Activated CD4-positive, alpha-beta T cell treated with anti-CD3 and anti-CD28 coated beads, Interleukin-2, amount 10 ng/mL, durations not matched to agents 7 days and 5 days (primary cell): ENCODE measurements around the gene PRKAR2A. TPM values are rescaled to one million over a fixed set of nuclear protein-coding genes. Genes with fewer than 3 reads are reported as not detected.

Experiments used
- CTCF ChIA-PET: fragments of 350-600 bp; sonication (Branson Sonifier 250); formaldehyde crosslinking; loops from one replicate; lab custom pipeline; 2021; ENCODE audit warnings: antibody characterized with exemption; lab: Charles Lee
- POLR2A ChIA-PET: fragments of 350-600 bp; sonication (Branson Sonifier 250); formaldehyde crosslinking; loops from one replicate; lab custom pipeline; 2021; ENCODE audit warnings: antibody characterized with exemption; lab: Charles Lee
- DNase-seq: peaks from one replicate; pipeline ENCODE4 v3.0.0-alpha.2; 2020
- H3K27ac Mint-ChIP-seq: one replicate; pipeline ENCODE4 v1.8.0; 2021; ENCODE audit warnings: mild to moderate bottlenecking, moderate library complexity, mixed read lengths
- H3K27me3 Mint-ChIP-seq: one replicate; pipeline ENCODE4 v1.8.0; 2021; ENCODE audit warnings: mixed read lengths
- H3K36me3 Mint-ChIP-seq: one replicate; pipeline ENCODE4 v1.8.0; 2021; ENCODE audit warnings: low read depth, mixed read lengths
- H3K4me1 Mint-ChIP-seq: one replicate; pipeline ENCODE4 v1.8.0; 2021; ENCODE audit warnings: mixed read lengths
- H3K4me3 Mint-ChIP-seq: one replicate; pipeline ENCODE4 v1.8.0; 2021; ENCODE audit warnings: mild to moderate bottlenecking, moderate library complexity, mixed read lengths
- H3K9me3 Mint-ChIP-seq: one replicate; pipeline ENCODE4 v1.8.0; 2021; ENCODE audit warnings: mixed read lengths
- total RNA-seq, 2 experiments: library from RNA; stranded (reverse); gene quantifications; one replicate each; pipeline ENCODE4 v1.2.3, GENCODE V29; 2021

Gene PRKAR2A
- total RNA-seq: 10 to 100 TPM; 26.4 to 27.2 TPM

GRCh38 chr3:48847504-48848423 lies at the start of gene PRKAR2A:
PRKAR2A (minus strand) TSS chr3:48847874; CDS start chr3:48847596, 278 bp downstream.
- peak within 1 kb of the TSS; percentile 80 for H3K4me3 Mint-ChIP-seq
- no peaks in the 10 kb centered on the region for H3K27me3 Mint-ChIP-seq
- DNase-seq: peak; percentile 69
- H3K36me3 Mint-ChIP-seq: peaks cover 6% of the 10 kb centered on the region
- CTCF ChIA-PET: interaction anchor here (0.6 to 1.5 kb wide), 6 partner anchors 14 to 337 kb away, joined by 3 to 4 read pairs (median 3); partner anchors contain the start of gene NDUFAF3
- H3K9me3 Mint-ChIP-seq: no peaks in the 10 kb centered on the region
- H3K27ac Mint-ChIP-seq: peak within 1 kb of the TSS; percentile 87
- POLR2A ChIA-PET: interaction anchor here (1.2 kb wide), 1 partner anchor 50 kb away, joined by 3 read pairs; the partner anchor contains the start of gene SLC25A20
- H3K4me1 Mint-ChIP-seq: peaks cover 25% of the 10 kb centered on the region

- POLR2A ChIA-PET: no interaction called here
- CTCF ChIA-PET: interaction anchor here (0.5 to 1.5 kb wide), 4 partner anchors 9 to 50 kb away, joined by 3 read pairs; no protein-coding TSS in a partner anchor
- no peaks in the 10 kb centered on the region for H3K27me3 Mint-ChIP-seq
- DNase-seq: no peak
- peaks cover 49% of the 10 kb centered on the region for H3K4me1 Mint-ChIP-seq
- no peaks in the 10 kb centered on the region for H3K9me3 Mint-ChIP-seq
- peaks cover 10% of the 10 kb centered on the region for H3K36me3 Mint-ChIP-seq
- peak overlapping the region; percentile 52 for H3K4me3 Mint-ChIP-seq
- H3K27ac Mint-ChIP-seq: peak overlapping the region; percentile 76
These were observed 49.3 kb upstream of the PRKAR2A start for GRCh38 chr3:48896936-48897335.

GRCh38 chr3:48894516-48894915 lies 46.8 kb upstream of the PRKAR2A start:
- Mint-ChIP-seq H3K36me3 (peaks cover 19% of the 10 kb centered on the region), H3K9me3 (no peaks in the 10 kb centered on the region), H3K27me3 (no peaks in the 10 kb centered on the region), H3K4me3 (no peak overlapping the region), H3K4me1 (peaks cover 37% of the 10 kb centered on the region), H3K27ac (peak overlapping the region; percentile 50)
- CTCF ChIA-PET: no interaction called here
- DNase-seq: no peak
- POLR2A ChIA-PET: no interaction called here

- Mint-ChIP-seq H3K27me3 (no peaks in the 10 kb centered on the region), H3K4me1 (peaks cover 13% of the 10 kb centered on the region), H3K4me3 (no peak overlapping the region), H3K27ac (no peak overlapping the region), H3K9me3 (no peaks in the 10 kb centered on the region), H3K36me3 (peaks cover 25% of the 10 kb centered on the region)
- POLR2A ChIA-PET: no interaction called here
- DNase-seq: no peak
- CTCF ChIA-PET: no interaction called here
These were observed 43.9 kb upstream of the PRKAR2A start for GRCh38 chr3:48891606-48892005.

- no peak for DNase-seq
- POLR2A ChIA-PET: no interaction called here
- Mint-ChIP-seq H3K9me3 (no peaks in the 10 kb centered on the region), H3K27ac (no peak overlapping the region), H3K4me3 (no peak overlapping the region), H3K36me3 (peaks cover 31% of the 10 kb centered on the region), H3K27me3 (no peaks in the 10 kb centered on the region), H3K4me1 (no peaks in the 10 kb centered on the region)
- CTCF ChIA-PET: interaction anchor here (1.3 kb wide), 1 partner anchor 17 kb away, joined by 3 read pairs; no protein-coding TSS in a partner anchor
These were observed 38.1 kb upstream of the PRKAR2A start for GRCh38 chr3:48885753-48886152.

GRCh38 chr3:48881652-48882114 lies 34.0 kb upstream of the PRKAR2A start:
- Mint-ChIP-seq H3K27me3 (no peaks in the 10 kb centered on the region), H3K27ac (no peak overlapping the region), H3K36me3 (peaks cover 29% of the 10 kb centered on the region), H3K4me1 (no peaks in the 10 kb centered on the region), H3K4me3 (no peak overlapping the region), H3K9me3 (no peaks in the 10 kb centered on the region)
- POLR2A ChIA-PET: no interaction called here
- no peak for DNase-seq
- CTCF ChIA-PET: no interaction called here

- Mint-ChIP-seq H3K27ac (no peak overlapping the region), H3K4me1 (no peaks in the 10 kb centered on the region), H3K4me3 (no peak overlapping the region), H3K36me3 (peaks cover 29% of the 10 kb centered on the region), H3K9me3 (no peaks in the 10 kb centered on the region), H3K27me3 (no peaks in the 10 kb centered on the region)
- CTCF ChIA-PET: no interaction called here
- DNase-seq: no peak
- POLR2A ChIA-PET: no interaction called here
These were observed 33.3 kb upstream of the PRKAR2A start for GRCh38 chr3:48881006-48881405.

- CTCF ChIA-PET: no interaction called here
These were observed 32.3 kb upstream of the PRKAR2A start for GRCh38 chr3:48879994-48880377.

GRCh38 chr3:48879307-48879993 lies 31.8 kb upstream of the PRKAR2A start:
- no peaks in the 10 kb centered on the region for H3K27me3 Mint-ChIP-seq
- H3K4me1 Mint-ChIP-seq: no peaks in the 10 kb centered on the region
- no peak overlapping the region for H3K4me3 Mint-ChIP-seq
- H3K27ac Mint-ChIP-seq: no peak overlapping the region
- DNase-seq: no peak
- POLR2A ChIA-PET: no interaction called here
- no peaks in the 10 kb centered on the region for H3K9me3 Mint-ChIP-seq
- CTCF ChIA-PET: no interaction called here
- H3K36me3 Mint-ChIP-seq: peaks cover 20% of the 10 kb centered on the region

More at GRCh38 chr3:48879994-48880377, 32.3 kb upstream of the PRKAR2A start:
- Mint-ChIP-seq H3K4me1 (no peaks in the 10 kb centered on the region), H3K27me3 (no peaks in the 10 kb centered on the region), H3K27ac (no peak overlapping the region), H3K9me3 (no peaks in the 10 kb centered on the region), H3K4me3 (no peak overlapping the region), H3K36me3 (peaks cover 25% of the 10 kb centered on the region)
- DNase-seq: no peak
- POLR2A ChIA-PET: no interaction called here

GRCh38 chr3:48877671-48878070 lies 30.0 kb upstream of the PRKAR2A start:
- no peaks in the 10 kb centered on the region for H3K27me3 Mint-ChIP-seq
- H3K36me3 Mint-ChIP-seq: peaks cover 23% of the 10 kb centered on the region
- ChIA-PET CTCF (no interaction called here), POLR2A (no interaction called here)
- no peak for DNase-seq
- H3K4me3 Mint-ChIP-seq: no peak overlapping the region
- H3K4me1 Mint-ChIP-seq: no peaks in the 10 kb centered on the region
- H3K27ac Mint-ChIP-seq: no peak overlapping the region
- no peaks in the 10 kb centered on the region for H3K9me3 Mint-ChIP-seq

- ChIA-PET POLR2A (no interaction called here), CTCF (interaction anchor here (0.7 to 1.5 kb wide), 3 partner anchors 8 to 119 kb away, joined by 3 to 4 read pairs (median 4); no protein-coding TSS in a partner anchor)
- Mint-ChIP-seq H3K9me3 (no peaks in the 10 kb centered on the region), H3K4me3 (no peak overlapping the region), H3K27me3 (no peaks in the 10 kb centered on the region), H3K27ac (no peak overlapping the region), H3K4me1 (peaks cover 4% of the 10 kb centered on the region), H3K36me3 (peaks cover 23% of the 10 kb centered on the region)
- DNase-seq: no peak
These were observed 15.4 kb upstream of the PRKAR2A start for GRCh38 chr3:48863122-48863521.

- Mint-ChIP-seq H3K27me3 (no peaks in the 10 kb centered on the region), H3K4me1 (peaks cover 2% of the 10 kb centered on the region), H3K4me3 (no peak overlapping the region), H3K27ac (no peak overlapping the region), H3K36me3 (peaks cover 21% of the 10 kb centered on the region), H3K9me3 (no peaks in the 10 kb centered on the region)
- ChIA-PET POLR2A (interaction anchor here (0.5 kb wide), 1 partner anchor 115 kb away, joined by 3 read pairs; no protein-coding TSS in a partner anchor), CTCF (no interaction called here)
- no peak for DNase-seq
These were observed 11.5 kb upstream of the PRKAR2A start for GRCh38 chr3:48859206-48859605.

GRCh38 chr3:48858709-48859108 lies 11.0 kb upstream of the PRKAR2A start:
- ChIA-PET CTCF (no interaction called here), POLR2A (no interaction called here)
- H3K27ac Mint-ChIP-seq: no peak overlapping the region
- peaks cover 24% of the 10 kb centered on the region for H3K36me3 Mint-ChIP-seq
- no peaks in the 10 kb centered on the region for H3K27me3 Mint-ChIP-seq
- H3K4me3 Mint-ChIP-seq: no peak overlapping the region
- H3K9me3 Mint-ChIP-seq: no peaks in the 10 kb centered on the region
- no peak for DNase-seq
- H3K4me1 Mint-ChIP-seq: peaks cover 2% of the 10 kb centered on the region
